ENCODE data around the gene VEGFA.
"Not testable (repeated sequence)": the region's sequence is repeated elsewhere in the genome, so short reads cannot be mapped to it uniquely, and the experiment has no call there.

Gene VEGFA

GRCh38 chr6:43806043-43806757 is 36.2 kb downstream of the VEGFA start:
- DNase-seq: no peak

GRCh38 chr6:43806758-43807227 is 36.8 kb downstream of the VEGFA start:
- DNase-seq: no peak

- DNase-seq: no peak
Measured at GRCh38 chr6:43807228-43808061, 37.4 kb downstream of the VEGFA start.

GRCh38 chr6:43808412-43808811 is 38.4 kb downstream of the VEGFA start:
- DNase-seq: no peak

- no peak for DNase-seq
Measured at GRCh38 chr6:43809417-43810305, 39.6 kb downstream of the VEGFA start.

- no peak for DNase-seq
Measured at GRCh38 chr6:43810965-43811732, 41.1 kb downstream of the VEGFA start.

- no peak for DNase-seq
Measured at GRCh38 chr6:43811733-43812099, 41.7 kb downstream of the VEGFA start.

GRCh38 chr6:43812850-43813578 is 43.0 kb downstream of the VEGFA start:
- DNase-seq: peak in 1 of 5 donors; percentile 72

GRCh38 chr6:43814111-43814510 is 44.1 kb downstream of the VEGFA start:
- DNase-seq: no peak

- no peak for DNase-seq
Measured at GRCh38 chr6:43814865-43815264, 44.9 kb downstream of the VEGFA start.

- DNase-seq: peak in 1 of 5 donors; percentile 41
Measured at GRCh38 chr6:43817192-43817591, 47.2 kb downstream of the VEGFA start.

- DNase-seq: not testable (repeated sequence)
Measured at GRCh38 chr6:43818973-43819372, 49.0 kb downstream of the VEGFA start.

GRCh38 chr6:43819958-43820357 is 49.9 kb downstream of the VEGFA start:
- no peak for DNase-seq

GRCh38 chr6:43820486-43820885 is 50.5 kb downstream of the VEGFA start:
- DNase-seq: no peak

GRCh38 chr6:43821101-43821886 is 51.3 kb downstream of the VEGFA start:
- DNase-seq: no peak

GRCh38 chr6:43823390-43823789 is 53.4 kb downstream of the VEGFA start:
- no peak for DNase-seq

- no peak for DNase-seq
Measured at GRCh38 chr6:43823879-43824702, 54.1 kb downstream of the VEGFA start.

GRCh38 chr6:43824703-43825064 is 54.7 kb downstream of the VEGFA start:
- DNase-seq: no peak

- no peak for DNase-seq
Measured at GRCh38 chr6:43825187-43826115, 55.4 kb downstream of the VEGFA start.
